Upper lobe of left lung (tissue), 6 donors: ENCODE measurements around the gene ENG. TPM values are rescaled to one million over a fixed set of nuclear protein-coding genes. Genes with fewer than 3 reads are reported as not detected.

Experiments
- ATAC-seq, 2 donors: fragments of 200-7000 bp; cut with Tn5 transposase; one replicate each; pipeline ENCODE4 v1.9.1; 2022; ENCODE audit warnings: mild to moderate bottlenecking in 2 of 2, moderate library complexity in 2 of 2; ENCODE audit not compliant: low FRiP score in 2 of 2
- DNase-seq, 2 donors: peaks; one replicate each; pipeline ENCODE4 v3.0.0-alpha.2; 2019 to 2020
- H3K27ac ChIP-seq, 4 donors: fragments of 200-600 bp; sonication (generic); one replicate each; pipeline ENCODE4 v1.5.1; 2016 to 2019
- H3K27me3 ChIP-seq, 4 donors: fragments of 200-600 bp; sonication (generic); one replicate each; pipeline ENCODE4 v1.5.1; 2017 to 2019
- H3K36me3 ChIP-seq, 4 donors: fragments of 200-600 bp; sonication (generic); one replicate each; pipeline ENCODE4 v1.5.1; 2016 to 2019
- H3K4me1 ChIP-seq, 4 donors: fragments of 200-600 bp; sonication (generic); one replicate each; pipeline ENCODE4 v1.5.1; 2018 to 2019
- H3K4me3 ChIP-seq, 4 donors: fragments of 200-600 bp; sonication (generic); one replicate each; pipeline ENCODE4 v1.5.1; 2017 to 2019; ENCODE audit warnings: mild to moderate bottlenecking in 2 of 4, moderate library complexity in 1 of 4
- H3K9me3 ChIP-seq, 4 donors: fragments of 200-600 bp; sonication (generic); one replicate each; pipeline ENCODE4 v1.5.1; 2018 to 2019
- EP300 ChIP-seq, 4 donors: sonication (generic); formaldehyde crosslinking; IDR thresholded peaks; one replicate each; pipeline ENCODE4 v1.5.1; 2017; ENCODE audit warnings: antibody characterized with exemption in 4 of 4, control low read depth in 2 of 4
- POLR2A ChIP-seq, 4 donors: fragments of 450-650 bp; IDR thresholded peaks; one replicate each; pipeline ENCODE4 v1.5.1; 2016 to 2017; ENCODE audit warnings: antibody characterized with exemption in 4 of 4, mild to moderate bottlenecking in 2 of 4
- POLR2AphosphoS5 ChIP-seq, 2 donors: sonication (generic); formaldehyde crosslinking; IDR thresholded peaks; one replicate each; pipeline ENCODE4 v1.5.1; 2017; ENCODE audit warnings: antibody characterized with exemption in 2 of 2
- WGBS, 2 donors: methylation state at CpG; one replicate each; pipeline ENCODE4 v1.1.5; 2017 to 2018; 5-methylcytosine and 5-hydroxymethylcytosine counted together
- small RNA-seq, 4 donors: library from RNA; depleted of rRNA; stranded (forward); fragments of <200 nt; gene quantifications; one replicate each; pipeline ENCODE3, GENCODE V24; 2016
- total RNA-seq, 6 donors: library from RNA; depleted of rRNA in 4 of 6; stranded (reverse); fragments of >200 nt in 4 of 6; gene quantifications; one replicate each; pipeline versions ENCODE4 v1.1.0 to v1.2.1, GENCODE V29; 2016 to 2021
- TF ChIP-seq, protein P1 (sequence below), 6 experiments: fragments of 450-650 bp in 4 of 6; fragments of 200-600 bp in 2 of 6; sonication (generic) in 2 of 6; IDR thresholded peaks; one replicate each; pipeline ENCODE4 v1.5.1; 2016 to 2019; ENCODE audit warnings: antibody characterized with exemption in 6 of 6
- donor health status: DM: no; HTN: no; CAD: no; lungs with moderate emphysema.
- donor health status: DM: no; HTN: yes; CAD: no; lungs with severe emphysema.

Gene ENG
- total RNA-seq, 6 donors from 2014 or later, result 45.7 to 378 (median 178) TPM

DNA sequence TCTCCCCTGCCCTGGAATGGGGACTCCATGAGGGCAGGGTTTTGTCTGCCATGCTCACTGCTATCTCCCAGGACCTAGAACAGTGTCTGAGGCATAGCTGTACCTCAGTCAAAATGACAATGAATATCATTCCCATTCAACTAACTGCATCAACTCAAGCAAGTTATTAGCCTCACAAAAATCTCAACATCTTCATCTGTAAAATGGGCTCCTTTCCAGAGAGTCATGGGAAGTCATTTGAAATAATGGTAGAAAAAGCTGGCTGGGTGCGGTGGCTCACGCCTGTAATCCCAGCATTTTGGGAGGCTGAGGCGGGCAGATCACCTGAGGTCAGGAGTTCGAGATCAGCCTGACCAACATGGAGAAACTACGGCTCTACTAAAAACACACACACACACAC, 85.4 kb downstream of the ENG start:
- DNase-seq (no peak), ATAC-seq (no peak)
- H3K4me1 ChIP-seq, result peaks cover 50 to 72% (median 62%) of the 10 kb centered on the region in 4 donors
- TF ChIP-seq POLR2A (IDR thresholded peaks at IDR 0.05) (no peak), POLR2AphosphoS5 (IDR thresholded peaks at IDR 0.05) (no peak)
- peak overlapping the region in 3 of 4 donors; percentile 50 to 75 (median 70) for H3K4me3 ChIP-seq
- no peaks in the 10 kb centered on the region for H3K9me3 ChIP-seq
- WGBS, 2 donors, result 82 to 89% methylated on average over 4 to 5 of the region's 5 CpGs
- peak overlapping the region; percentile 78 to 96 (median 86) for H3K27ac ChIP-seq
- H3K27me3 ChIP-seq, result no peaks in the 10 kb centered on the region
- peaks cover 0 to 13% (median 5%) of the 10 kb centered on the region in 4 donors for H3K36me3 ChIP-seq

DNA sequence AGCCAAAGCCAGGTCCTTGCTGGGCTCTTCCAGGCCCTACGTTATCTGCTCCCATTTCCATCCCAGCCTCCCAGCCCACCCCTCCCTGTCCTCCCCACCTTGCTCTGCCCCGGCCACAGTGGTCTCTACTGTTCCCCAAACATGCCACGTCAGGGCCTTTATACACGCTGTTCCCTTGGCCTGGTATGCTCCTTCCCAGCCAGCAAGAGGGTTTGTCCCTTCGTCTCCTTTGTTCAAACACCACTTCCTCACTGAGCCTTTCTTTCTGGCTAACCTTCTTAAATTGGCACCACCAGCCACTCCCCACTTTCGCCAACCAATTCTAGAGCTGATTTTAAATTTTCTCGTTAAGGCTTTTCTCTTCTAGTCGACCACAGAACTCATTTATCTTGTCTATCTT, 85.8 kb downstream of the ENG start:
- peaks cover 50 to 75% (median 64%) of the 10 kb centered on the region in 4 donors for H3K4me1 ChIP-seq
- H3K9me3 ChIP-seq, result no peaks in the 10 kb centered on the region
- peak in 1 of 2 donors; percentile 32 for TF ChIP-seq POLR2AphosphoS5 (IDR thresholded peaks at IDR 0.05)
- TF ChIP-seq, protein P1, sequence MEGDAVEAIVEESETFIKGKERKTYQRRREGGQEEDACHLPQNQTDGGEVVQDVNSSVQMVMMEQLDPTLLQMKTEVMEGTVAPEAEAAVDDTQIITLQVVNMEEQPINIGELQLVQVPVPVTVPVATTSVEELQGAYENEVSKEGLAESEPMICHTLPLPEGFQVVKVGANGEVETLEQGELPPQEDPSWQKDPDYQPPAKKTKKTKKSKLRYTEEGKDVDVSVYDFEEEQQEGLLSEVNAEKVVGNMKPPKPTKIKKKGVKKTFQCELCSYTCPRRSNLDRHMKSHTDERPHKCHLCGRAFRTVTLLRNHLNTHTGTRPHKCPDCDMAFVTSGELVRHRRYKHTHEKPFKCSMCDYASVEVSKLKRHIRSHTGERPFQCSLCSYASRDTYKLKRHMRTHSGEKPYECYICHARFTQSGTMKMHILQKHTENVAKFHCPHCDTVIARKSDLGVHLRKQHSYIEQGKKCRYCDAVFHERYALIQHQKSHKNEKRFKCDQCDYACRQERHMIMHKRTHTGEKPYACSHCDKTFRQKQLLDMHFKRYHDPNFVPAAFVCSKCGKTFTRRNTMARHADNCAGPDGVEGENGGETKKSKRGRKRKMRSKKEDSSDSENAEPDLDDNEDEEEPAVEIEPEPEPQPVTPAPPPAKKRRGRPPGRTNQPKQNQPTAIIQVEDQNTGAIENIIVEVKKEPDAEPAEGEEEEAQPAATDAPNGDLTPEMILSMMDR (IDR thresholded peaks at IDR 0.05), result no peak
- TF ChIP-seq POLR2A (IDR thresholded peaks at IDR 0.05), result no peak
- peak overlapping the region; percentile 78 to 96 (median 86) for H3K27ac ChIP-seq
- no peak for DNase-seq
- no peaks in the 10 kb centered on the region for H3K27me3 ChIP-seq
- H3K36me3 ChIP-seq, result peaks cover 0 to 13% (median 3%) of the 10 kb centered on the region in 4 donors
- ATAC-seq, result no peak
- H3K4me3 ChIP-seq, result peak overlapping the region in 3 of 4 donors; percentile 50 to 75 (median 70)
- 45 to 64% methylated on average over 8 of the region's 8 CpGs for WGBS, 2 donors

DNA sequence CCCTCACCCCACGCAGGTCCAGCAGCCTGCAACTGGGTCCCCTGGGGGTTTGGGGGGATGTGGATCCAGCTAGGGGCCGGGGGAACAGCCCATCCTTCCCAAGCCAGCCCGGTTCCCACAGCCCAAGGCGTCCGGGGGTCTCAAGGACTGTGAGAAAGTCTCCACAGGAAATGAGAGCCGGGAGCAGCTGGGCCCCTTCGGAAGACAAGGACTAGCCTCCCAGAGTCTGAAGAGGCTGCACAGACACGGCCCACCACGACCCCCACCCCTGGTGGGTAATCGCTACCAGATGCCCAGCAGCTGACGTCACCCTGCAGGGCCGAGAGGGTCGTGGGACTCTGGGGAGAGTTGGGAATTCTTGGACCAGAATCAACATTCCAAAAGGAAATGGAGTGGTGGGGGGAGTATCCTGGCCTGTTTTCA, 86.5 kb downstream of the ENG start:
- Histone ChIP-seq H3K4me1 (peaks cover 53 to 82% (median 70%) of the 10 kb centered on the region in 4 donors), H3K27ac (peak overlapping the region; percentile 78 to 96 (median 86))
- WGBS, 2 donors, result 38 to 61% methylated on average over 13 of the region's 13 CpGs

DNA sequence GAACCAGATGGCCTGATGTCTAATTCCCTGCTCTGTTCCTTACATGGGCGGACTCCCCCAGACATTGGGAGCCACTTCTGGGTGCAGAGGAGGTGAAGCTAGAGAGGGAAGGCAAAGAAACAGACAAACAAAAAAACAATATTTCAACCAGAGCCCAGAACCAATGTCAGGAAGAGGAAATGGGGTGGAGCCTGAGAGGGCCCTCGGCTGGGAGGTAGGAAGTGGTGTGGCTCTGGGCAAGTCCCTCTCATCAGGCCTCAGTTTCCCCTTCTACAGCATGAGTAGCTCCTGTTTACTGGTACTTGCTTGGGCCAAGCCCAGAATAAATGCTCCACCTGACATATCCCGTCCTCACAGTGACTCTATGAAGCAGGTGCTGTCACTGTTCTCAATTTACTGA, 87.0 kb downstream of the ENG start:
- H3K27me3 ChIP-seq, result no peaks in the 10 kb centered on the region
- no peaks in the 10 kb centered on the region for H3K9me3 ChIP-seq
- ATAC-seq (no peak), DNase-seq (no peak)
- H3K27ac ChIP-seq, result peak overlapping the region; percentile 78 to 96 (median 86)
- H3K36me3 ChIP-seq, result peaks cover 0 to 13% (median 3%) of the 10 kb centered on the region in 4 donors
- TF ChIP-seq, protein P1 (IDR thresholded peaks at IDR 0.05), result no peak
- TF ChIP-seq POLR2AphosphoS5 (IDR thresholded peaks at IDR 0.05) (no peak), POLR2A (IDR thresholded peaks at IDR 0.05) (no peak), EP300 (IDR thresholded peaks at IDR 0.05) (no peak)
- 47 to 70% methylated on average over 3 of the region's 3 CpGs for WGBS, 2 donors
- peaks cover 57 to 88% (median 75%) of the 10 kb centered on the region in 4 donors for H3K4me1 ChIP-seq
- peak overlapping the region in 3 of 4 donors; percentile 10 to 70 (median 20) for H3K4me3 ChIP-seq

More for the DNA sequence above, 86.5 kb downstream of the ENG start:
- H3K4me3 ChIP-seq, result peak overlapping the region in 3 of 4 donors; percentile 10 to 70 (median 20)
- H3K9me3 ChIP-seq, result no peaks in the 10 kb centered on the region
- DNase-seq (no peak), ATAC-seq (no peak)
- H3K27me3 ChIP-seq, result no peaks in the 10 kb centered on the region
- peaks cover 0 to 13% (median 3%) of the 10 kb centered on the region in 4 donors for H3K36me3 ChIP-seq
- no peak for TF ChIP-seq POLR2AphosphoS5 (IDR thresholded peaks at IDR 0.05)
- no peak for TF ChIP-seq POLR2A (IDR thresholded peaks at IDR 0.05)
- TF ChIP-seq, protein P1 (IDR thresholded peaks at IDR 0.05), result no peak
- no peak for TF ChIP-seq EP300 (IDR thresholded peaks at IDR 0.05)

DNA sequence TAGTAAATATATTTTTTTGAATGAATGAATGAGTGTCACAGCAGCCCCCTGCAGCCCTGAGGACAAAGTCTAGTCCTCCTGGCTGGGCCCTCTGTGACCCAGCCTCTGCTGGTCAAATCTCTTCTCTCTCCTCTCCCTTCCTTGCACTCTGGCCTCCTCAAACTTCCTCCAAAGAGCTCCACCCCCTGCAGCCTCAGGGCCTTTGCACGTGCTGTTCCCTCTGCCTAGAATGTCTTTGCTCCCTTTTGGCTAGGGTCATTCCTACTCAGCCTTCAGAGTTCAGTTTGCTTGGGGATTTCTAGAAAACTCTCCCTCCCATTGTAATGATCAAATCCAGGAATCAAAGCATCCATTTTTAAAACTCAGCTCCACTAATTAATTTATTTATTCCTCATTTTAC, 89.0 kb downstream of the ENG start:
- peak overlapping the region; percentile 78 to 96 (median 86) for H3K27ac ChIP-seq
- DNase-seq (no peak), ATAC-seq (no peak)
- H3K4me1 ChIP-seq, result peaks cover 49 to 83% (median 70%) of the 10 kb centered on the region in 4 donors
- H3K9me3 ChIP-seq, result no peaks in the 10 kb centered on the region
- 71 to 76% methylated on average over 1 of the region's 1 CpG for WGBS, 2 donors
- no peak overlapping the region for H3K4me3 ChIP-seq
- peaks cover 0 to 13% (median 3%) of the 10 kb centered on the region in 4 donors for H3K36me3 ChIP-seq
- H3K27me3 ChIP-seq, result no peaks in the 10 kb centered on the region
- TF ChIP-seq POLR2AphosphoS5 (IDR thresholded peaks at IDR 0.05) (no peak), POLR2A (IDR thresholded peaks at IDR 0.05) (no peak), EP300 (IDR thresholded peaks at IDR 0.05) (no peak)
- TF ChIP-seq, protein P1 (IDR thresholded peaks at IDR 0.05), result no peak

Small RNA genes lying within 50 kb of the gene (small RNA-seq; reads per million reads assigned to genes)
- gene MIR4672 (0 to 0.07 (median 0) reads per million in 4 donors), gene RF00019 (0 reads per million in 4 donors), gene RNA5SP296 (0 reads per million in 4 donors)

Other genes starting within 250 kb of the ENG start
- gene STXBP1, start 242.4 kb downstream of the ENG start, total RNA-seq, result 100 to 1,000 TPM in 2 of 6 donors, 10 to 100 TPM in 4; 44.6 to 124 (median 76.1) TPM
- gene CFAP157, start 147.7 kb downstream of the ENG start, total RNA-seq, result 100 to 1,000 TPM in 1 of 6 donors, 10 to 100 TPM in 4, under 1 TPM in 1; 0.77 to 125 (median 37.0) TPM
- 10 to 100 TPM in 5 of 6 donors, 1 to 10 TPM in 1; 7.4 to 33.5 (median 18.7) TPM for gene PTRH1, start 139.0 kb downstream of the ENG start, total RNA-seq
- 1 to 10 TPM in 5 of 6 donors, under 1 TPM in 1; 0.29 to 9.4 (median 3.1) TPM for gene TTC16, start 138.6 kb downstream of the ENG start, total RNA-seq
- 10 to 100 TPM; 11.4 to 27.2 (median 21.0) TPM for gene TOR2A, start 119.4 kb downstream of the ENG start, total RNA-seq
- gene SH2D3C, start 76.0 kb downstream of the ENG start, total RNA-seq, result 10 to 100 TPM; 17.5 to 90.4 (median 37.5) TPM
- 100 to 1,000 TPM in 3 of 6 donors, 10 to 100 TPM in 3; 69.8 to 168 (median 106) TPM for gene CDK9, start 68.6 kb downstream of the ENG start, total RNA-seq
- gene FPGS, start 51.8 kb downstream of the ENG start, total RNA-seq, result 100 to 1,000 TPM in 2 of 6 donors, 10 to 100 TPM in 4; 85.1 to 337 (median 95.5) TPM
- 100 to 1,000 TPM; 106 to 239 (median 161) TPM for gene AK1, start 23.0 kb upstream of the ENG start, total RNA-seq
- 100 to 1,000 TPM in 1 of 6 donors, 10 to 100 TPM in 5; 67.3 to 117 (median 85.2) TPM for gene ST6GALNAC6, start 44.9 kb upstream of the ENG start, total RNA-seq
- 100 to 1,000 TPM in 1 of 6 donors, 10 to 100 TPM in 5; 41.3 to 105 (median 56.2) TPM for gene ST6GALNAC4, start 62.4 kb upstream of the ENG start, total RNA-seq
- 10 to 100 TPM in 3 of 6 donors, 1 to 10 TPM in 3; 4.1 to 38.8 (median 10.0) TPM for gene PIP5KL1, start 76.1 kb upstream of the ENG start, total RNA-seq
- 10 to 100 TPM; 20.1 to 40.7 (median 25.6) TPM for gene DPM2, start 83.2 kb upstream of the ENG start, total RNA-seq
- gene EEIG1, start 126.3 kb upstream of the ENG start, total RNA-seq, result 10 to 100 TPM; 17.8 to 60.7 (median 48.0) TPM
- gene NAIF1, start 212.7 kb upstream of the ENG start, total RNA-seq, result 10 to 100 TPM in 5 of 6 donors, 1 to 10 TPM in 1; 8.0 to 37.7 (median 13.0) TPM
- gene SLC25A25, start 213.6 kb upstream of the ENG start, total RNA-seq, result 10 to 100 TPM; 23.6 to 40.2 (median 33.7) TPM